GM23338 (cell line): Measurements from ENCODE around the gene NOC2L.

Experiments used
- CTCF ChIP-seq, 2 experiments: fragments of 200-600 bp in 1 of 2; sonication (generic) in 1 of 2; conservative IDR thresholded peaks; 2 replicates each; pipeline versions ENCODE4 v1.5.1 to v1.6.1; 2016 to 2017; ENCODE audit warnings: antibody characterized with exemption in 2 of 2, low read depth in 2 of 2, mild to moderate bottlenecking in 2 of 2, moderate library complexity in 1 of 2
- EZH2 ChIP-seq: fragments of 200-600 bp; sonication (generic); IDR thresholded peaks from one replicate; pipeline ENCODE4 v1.8.0; 2017; ENCODE audit warnings: antibody characterized with exemption, mild to moderate bottlenecking, low read depth; ENCODE audit not compliant: unreplicated experiment
- EZH2phosphoT487 ChIP-seq: fragments of 200-600 bp; sonication (generic); IDR thresholded peaks from one replicate; pipeline ENCODE4 v1.8.1; 2018; ENCODE audit warnings: antibody characterized with exemption; ENCODE audit not compliant: unreplicated experiment
- POLR2AphosphoS5 ChIP-seq: IDR thresholded peaks from 2 replicates; pipeline ENCODE4 v1.6.1; 2016; ENCODE audit warnings: antibody characterized with exemption, low read depth
- REST ChIP-seq: IDR thresholded peaks from one replicate; pipeline ENCODE4 v1.6.1; 2018; ENCODE audit warnings: antibody characterized with exemption; ENCODE audit not compliant: unreplicated experiment

- TF ChIP-seq EZH2phosphoT487 (no peak), CTCF (conservative IDR thresholded peaks at IDR 0.05; ENCODE audit: low read depth in 2 of 2) (no peak), POLR2AphosphoS5 (no peak), EZH2 (no peak), REST (no peak)
Measured at GRCh38 chr1:982765-983436, 23.8 kb upstream of the NOC2L start.
